Activated CD4-positive, alpha-beta T cell treated with anti-CD3 and anti-CD28 coated beads, Interleukin-10, Interleukin-2, amounts not matched to agents 100 ng/mL and 50 ng/mL, durations not matched to agents 16 hours and 8 hours (primary cell): Measurements from ENCODE around the gene FAXDC2.
"Not testable (repeated sequence)": the region's sequence is repeated elsewhere in the genome, so short reads cannot be mapped to it uniquely, and the experiment has no call there.

ENCODE experiments used
- DNase-seq: peaks from one replicate; pipeline ENCODE4 v3.0.0-alpha.2; 2020

Gene FAXDC2

DNA sequence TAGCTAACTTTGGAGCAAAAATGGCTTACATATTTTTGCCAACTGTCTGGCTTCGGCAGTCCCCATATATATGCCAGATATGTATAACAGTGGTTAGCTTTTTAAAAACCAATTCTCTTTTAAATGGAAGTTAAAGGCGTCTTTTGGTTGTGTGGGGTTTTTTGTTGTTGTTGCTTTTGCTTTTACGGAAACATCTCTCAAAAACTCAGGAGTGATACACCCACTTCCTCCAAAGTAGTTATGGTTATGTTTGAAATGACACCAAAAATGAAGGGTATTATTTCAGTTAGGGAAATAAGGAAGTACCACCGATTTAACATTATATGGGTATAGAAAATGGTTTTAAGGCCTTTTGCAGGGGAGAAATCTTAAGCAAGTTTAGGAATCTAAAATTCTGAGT is 10.4 kb upstream of the FAXDC2 start:
- no peak for DNase-seq

DNA sequence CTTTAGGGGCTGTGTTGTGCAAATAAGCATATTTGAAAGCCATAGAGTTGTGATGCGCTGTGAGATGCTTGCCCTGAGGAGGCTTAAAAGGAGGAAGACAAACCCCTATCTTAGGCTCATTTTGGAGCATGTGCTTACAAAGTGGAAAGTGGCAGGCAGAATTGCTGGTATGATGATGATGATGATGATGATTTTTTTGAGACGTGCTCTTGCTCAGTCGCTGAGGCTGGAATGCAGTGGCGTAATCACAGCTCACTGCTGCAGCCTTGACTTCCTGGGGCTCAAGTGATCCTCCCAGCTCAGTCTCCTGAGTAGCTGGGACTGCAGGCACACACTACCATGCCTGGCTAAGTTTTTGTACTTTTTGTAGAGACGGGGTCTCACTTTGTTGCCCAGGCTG is 9.7 kb upstream of the FAXDC2 start:
- DNase-seq, result peak; percentile 50

DNA sequence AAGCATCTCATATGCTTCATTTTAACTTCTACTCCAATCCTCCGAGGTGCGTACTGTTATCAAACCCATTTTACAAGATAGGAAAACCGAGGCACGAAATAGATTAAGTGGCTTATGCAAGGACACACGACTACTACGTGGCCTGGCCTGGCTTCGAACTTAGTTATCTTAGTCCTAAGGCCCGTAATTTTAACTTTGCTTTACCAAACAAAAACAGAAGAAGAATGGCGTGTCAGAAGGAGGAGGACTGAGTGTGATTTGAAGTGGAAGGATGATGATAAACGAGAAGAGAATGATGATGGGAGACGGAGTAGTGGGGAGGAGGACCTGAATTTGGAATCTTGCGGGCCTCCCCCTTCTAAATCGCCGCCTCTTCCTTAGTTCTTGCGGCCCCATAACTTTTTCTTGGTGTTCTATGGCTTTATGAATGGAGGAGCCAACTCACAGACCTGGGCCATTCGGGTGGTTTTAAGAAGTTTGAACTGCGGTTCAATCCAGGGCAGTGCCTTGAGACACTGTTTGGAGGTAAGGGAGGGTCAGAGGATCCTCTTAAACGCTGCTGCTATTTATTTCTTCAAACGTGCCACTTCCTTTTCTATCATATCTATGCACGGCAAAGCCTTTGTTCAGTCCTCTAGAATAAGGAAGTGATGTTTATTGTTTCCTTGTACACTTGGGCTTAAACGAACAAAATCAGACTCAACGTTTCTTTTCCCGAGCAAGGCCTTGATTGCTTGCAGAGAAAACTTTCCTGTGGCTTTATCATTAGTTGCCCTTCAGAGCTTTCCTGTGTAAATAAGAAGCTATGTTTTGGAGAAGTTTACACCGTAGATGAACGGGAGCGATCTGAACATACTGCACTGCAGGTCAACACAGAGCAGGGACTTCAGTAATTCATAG is 8.8 kb upstream of the FAXDC2 start:
- peak; percentile 27 for DNase-seq

DNA sequence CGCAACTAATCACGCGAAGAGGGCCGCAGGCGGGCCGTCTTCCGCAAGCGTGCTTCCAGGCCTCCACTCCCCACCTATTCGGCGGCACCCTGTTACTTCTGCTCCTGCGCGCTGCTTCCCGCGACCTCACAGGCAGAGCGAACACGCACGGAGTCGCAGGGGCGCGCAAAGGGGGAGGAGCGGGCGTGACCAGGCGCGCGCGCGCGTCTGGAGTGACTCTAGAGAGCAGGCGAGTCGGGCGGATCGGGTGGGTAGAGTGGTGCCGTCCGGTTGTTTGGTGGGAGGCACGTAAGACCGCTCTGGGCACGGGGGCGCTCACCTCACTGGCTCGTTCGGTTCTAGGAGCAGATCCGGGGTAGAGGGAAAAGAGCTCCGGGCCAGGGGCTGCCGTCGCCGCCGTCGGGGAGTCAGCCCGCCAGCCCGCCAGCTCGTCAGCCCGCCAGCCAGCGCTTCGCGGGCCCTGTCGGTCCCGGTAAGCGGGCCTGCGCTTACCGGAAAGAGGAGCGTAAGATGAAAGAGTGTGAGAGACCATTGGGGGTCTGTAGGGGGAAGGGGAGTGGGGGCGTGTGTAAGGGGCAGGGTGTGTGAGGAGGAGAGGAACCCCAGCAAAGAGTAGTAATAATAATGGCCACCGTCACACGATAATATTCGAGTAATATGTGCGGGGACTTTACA is 8.0 kb upstream of the FAXDC2 start, which contains the start of gene CNOT8:
CNOT8 (plus strand) TSS at position 331 of the 675 bp plus-strand sequence. CDS start 4,652 bp downstream, outside the sequence.
- peak; percentile 98 for DNase-seq

DNA sequence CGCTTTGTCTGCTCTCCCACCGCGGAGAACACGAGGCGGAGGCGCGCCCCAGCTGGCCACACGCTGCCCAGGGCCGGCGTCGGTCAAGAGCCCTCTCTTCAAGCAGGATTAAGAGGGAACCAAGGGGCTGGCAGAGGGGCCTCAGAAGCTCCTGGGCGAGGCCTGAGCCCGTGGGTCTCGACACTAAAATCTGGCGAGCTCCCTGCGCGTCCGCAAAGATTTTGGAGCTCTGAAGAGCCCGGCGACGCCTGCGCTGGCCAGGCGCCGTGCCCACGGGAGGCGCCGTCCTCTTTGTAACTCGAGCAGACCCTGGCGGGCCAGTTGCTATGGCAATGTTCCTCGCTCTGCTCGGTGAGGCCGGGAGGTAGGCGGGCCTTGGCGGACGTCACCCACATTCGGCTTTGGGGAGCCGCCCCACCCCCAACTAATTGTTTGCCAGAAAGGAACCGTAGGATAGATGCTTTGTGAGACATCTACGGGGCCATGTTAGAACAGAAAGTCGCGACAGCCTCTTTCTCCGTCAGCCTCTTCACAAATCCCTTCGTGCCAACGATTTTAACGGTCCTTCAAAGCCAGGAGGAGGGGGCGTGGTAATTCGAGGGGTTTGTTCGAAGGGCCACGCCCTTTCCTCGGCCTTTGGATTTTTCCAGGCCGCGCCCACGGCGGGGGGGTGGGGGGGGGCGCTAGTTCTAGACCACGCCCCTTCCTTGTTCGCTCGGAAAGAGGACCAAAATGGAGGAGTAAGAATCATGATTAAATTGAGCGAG is 7.3 kb upstream of the FAXDC2 start:
- DNase-seq, result peak; percentile 89

DNA sequence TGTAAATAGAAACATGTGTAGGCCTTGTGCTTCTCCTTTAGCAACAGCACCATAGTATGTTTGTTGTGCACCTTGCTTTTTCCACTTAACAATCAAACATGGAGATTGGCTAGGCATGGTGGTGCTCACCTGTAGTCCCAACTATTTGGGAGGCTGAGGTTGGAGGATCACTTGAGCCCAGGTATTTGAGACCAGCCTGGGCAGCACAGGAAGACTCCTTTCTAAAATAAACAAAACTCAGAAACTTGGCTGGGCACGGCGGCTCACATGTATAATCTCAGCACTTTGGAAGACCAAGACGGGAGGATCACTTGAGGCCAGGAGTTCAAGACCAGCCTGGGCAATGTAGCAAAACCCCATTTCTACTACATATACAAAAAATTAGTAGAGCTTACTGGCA is 948 bp upstream of the FAXDC2 start:
- no peak for DNase-seq

DNA sequence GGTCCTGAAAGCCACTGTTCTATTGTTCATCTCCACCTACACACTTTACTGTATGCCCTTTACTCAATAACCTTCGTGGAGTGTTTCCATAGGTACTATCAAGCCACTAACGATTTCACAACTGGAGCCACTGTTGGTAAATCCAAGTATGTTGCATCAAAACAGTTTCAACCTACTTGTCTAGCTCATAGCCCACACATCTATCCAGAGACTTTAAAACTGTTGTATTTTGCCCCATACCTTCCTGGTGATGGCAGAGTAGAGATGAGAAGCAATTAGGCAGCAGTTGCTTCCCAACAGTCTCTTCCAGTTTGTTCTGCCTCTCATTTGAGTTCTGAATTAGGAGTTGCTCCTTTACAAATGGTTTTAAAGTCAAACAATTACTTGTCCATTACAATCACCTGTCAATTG is 607 bp downstream of the FAXDC2 start:
- no peak for DNase-seq

DNA sequence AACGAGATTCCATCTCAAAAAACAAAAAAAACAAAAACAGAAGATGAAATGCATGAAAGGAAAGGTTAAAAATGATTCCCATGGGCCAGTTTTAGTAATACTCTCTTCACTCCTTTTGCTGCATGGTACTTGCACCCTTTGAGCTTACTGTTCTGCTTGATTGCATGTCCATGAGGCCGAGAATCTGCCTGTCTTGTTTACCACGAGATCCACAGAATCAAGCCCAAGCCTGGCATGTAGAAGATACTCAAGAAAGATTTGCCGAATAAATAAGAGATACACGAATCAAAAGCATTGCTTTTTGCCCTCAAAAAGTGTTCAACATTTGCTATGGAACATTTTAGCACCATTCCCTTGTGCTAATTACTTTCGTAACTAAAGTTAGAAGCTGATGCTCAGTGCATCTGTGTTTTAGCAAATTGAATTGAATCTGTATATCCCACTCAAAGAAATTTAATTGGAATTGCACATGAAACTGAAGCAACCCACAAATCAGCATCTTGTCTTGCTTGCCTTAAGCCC is 1.1 kb downstream of the FAXDC2 start:
- DNase-seq, result no peak

DNA sequence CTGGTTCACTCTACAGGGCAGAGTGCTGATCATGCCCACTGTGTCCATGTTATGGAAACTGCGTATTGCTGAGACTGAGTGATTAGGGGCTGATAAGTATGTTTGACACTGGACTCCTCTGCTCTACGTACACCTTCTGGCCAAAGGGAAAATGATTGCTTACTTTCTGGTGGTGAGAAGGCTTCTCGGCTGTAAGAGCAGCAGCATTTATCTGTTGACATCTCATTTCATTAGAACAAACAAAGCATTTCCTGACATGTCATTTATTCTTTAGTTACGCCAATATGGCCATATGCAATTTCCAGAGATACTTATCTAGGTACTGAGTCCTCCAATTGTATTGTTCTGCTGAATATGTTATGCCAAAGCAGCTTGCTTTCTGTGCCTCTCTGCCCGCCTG is 5.6 kb downstream of the FAXDC2 start:
- no peak for DNase-seq

DNA sequence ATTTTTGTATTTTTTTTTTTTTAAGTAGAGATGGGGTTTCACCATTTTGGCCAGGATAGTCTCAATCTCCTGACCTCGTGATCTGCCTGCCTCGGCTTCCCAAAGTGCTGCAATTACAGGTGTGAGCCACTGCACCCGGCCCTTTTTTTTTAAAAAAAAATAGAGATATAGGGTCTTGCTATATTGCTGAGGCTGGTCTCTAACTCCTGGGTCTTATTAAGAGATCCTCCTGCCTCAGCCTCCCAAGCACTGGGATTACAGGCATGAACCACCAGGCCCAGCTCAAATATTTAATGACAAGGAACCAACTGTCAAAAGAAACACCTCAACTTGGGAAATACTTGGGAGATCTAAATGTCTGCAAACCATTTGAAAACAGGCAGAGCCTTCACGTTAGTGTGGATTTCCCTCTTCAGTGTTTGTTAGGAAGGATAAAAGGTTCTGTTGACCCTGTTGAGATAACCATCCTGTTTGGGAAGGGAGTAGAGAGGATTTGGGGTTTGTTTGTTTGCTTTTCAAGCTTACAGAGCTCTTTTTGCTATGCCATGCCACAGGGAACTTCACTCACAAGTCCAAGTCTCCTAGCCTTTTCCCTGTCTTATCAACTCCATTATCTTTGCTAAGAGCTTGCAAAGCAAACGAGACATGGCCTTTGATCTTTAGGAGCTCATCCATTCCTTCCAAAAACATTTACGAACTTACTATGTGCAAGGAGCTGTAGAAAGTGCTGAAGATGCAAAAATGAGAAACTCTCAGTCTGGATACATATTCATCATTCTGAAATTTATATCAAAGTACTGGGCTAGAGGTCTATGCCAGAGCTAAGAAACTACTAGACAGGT is 7.5 kb downstream of the FAXDC2 start:
- DNase-seq, result no peak

DNA sequence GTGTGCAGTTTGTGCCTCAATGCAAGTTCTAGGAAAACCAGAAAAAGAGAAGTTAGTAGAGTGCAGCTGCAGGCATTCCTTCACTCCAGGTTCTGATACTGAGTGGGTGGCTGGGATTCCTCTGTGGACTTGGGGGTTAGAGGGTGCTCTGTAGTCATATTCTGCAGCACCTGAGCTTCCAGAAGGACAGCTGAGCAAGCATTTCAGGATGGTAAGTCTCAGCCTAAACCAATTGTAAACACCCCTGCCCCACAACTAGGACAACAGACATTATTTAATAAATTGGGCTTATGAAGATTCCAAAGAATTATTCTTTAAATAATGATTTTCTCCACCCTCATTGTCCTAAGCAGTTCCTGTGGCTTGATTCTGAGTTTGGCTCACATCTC is 9.1 kb downstream of the FAXDC2 start:
- DNase-seq, result no peak

DNA sequence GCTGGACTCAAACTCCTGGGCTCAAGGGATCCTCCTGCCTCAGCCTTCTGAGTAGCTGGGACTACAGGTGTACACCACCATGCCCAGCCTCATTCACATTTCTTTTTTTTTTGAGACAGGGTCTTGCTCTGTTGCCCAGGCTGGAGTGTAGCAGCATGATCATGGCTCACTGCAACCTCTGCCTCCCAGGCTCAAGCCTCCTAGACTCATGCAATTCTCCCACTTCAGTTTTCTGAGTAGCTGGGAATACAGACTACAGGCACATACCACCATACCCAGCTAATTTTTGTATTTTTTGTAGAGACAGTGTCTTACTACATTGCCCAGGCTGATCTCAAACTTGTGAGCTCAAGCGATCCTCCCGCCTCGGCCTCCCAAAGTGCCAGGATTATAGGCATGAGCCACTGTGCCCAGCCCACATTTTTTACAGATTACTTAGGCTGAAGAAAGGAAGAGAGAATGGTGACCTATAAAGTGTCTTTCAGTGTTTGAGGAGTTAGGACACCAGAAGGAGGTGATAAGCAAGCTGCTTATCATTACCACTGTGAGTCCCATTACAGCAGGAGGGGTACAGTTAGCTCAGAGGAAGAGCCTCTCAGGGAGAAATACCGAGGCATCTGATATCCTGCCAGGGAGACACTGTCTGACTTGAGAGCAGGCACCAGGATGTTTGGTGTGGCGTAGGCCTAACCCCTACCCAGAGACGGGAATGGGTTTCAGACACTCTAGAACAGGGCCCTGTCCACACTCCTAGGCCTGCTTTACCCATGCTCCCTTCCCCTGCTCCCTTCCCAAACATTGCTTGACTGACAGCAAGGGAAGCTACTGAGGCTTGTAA is 9.7 kb downstream of the FAXDC2 start:
- DNase-seq, result no peak

DNA sequence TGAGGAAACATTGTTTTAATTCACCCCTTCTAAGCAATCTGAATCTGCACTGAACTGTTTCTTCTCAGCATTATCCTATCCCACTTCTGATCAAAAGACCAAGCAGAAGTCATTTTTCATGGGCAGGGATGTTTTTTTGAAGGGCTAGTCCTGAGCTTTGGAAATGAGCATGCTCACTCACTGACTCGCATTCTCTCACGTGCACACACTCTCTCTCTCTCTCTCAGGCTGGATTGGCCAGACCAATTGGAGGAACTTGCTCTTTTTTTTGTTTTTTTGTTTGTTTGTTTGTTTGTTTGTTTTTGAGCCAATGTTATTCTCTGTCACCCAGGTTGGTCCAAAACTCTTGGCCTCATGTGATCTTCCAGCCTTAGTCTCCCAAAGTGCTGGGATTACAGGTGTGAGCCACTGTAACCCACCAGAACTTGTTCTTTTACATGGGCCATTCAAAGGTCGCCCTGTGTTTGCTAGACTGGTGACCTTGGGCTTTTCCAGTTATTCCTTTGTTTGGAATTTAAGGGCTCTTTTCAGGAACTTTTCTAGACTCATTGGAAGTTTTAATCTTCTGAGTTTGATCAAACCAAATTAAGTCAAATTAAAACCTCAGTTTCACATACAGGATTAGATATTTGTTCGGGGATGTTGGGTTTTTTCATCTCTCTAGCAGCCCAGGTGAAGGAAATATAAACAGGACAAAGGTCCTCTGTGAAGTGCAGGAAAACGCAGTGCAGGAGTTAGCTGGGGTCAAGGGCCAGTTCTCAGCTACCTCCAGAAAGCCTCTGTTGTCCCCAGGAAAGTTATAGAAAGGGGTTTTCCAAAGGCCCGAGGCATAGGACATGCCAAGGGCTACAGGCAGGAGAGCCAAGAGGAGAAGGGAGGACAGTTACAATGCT is 13.1 kb downstream of the FAXDC2 start:
- no peak for DNase-seq

DNA sequence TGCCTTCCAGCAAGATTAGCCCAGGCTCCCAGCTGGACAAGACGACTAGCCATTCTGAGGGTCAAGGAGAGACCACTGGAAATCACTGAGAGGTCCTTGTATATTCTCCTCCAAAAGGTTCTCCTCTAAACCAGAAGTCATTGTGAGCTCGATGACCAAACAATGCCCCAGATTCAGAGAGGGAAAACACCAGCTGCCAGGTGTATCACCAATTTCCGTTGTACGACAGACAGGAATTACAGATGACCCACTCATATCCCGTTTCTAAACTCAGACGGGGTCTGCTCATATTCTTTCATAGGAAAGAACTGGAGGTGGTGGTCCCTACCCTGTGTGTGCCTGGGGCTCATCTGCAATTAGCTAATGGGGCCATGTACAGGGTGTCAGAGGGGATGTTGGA is 14.2 kb downstream of the FAXDC2 start:
- DNase-seq, result no peak

DNA sequence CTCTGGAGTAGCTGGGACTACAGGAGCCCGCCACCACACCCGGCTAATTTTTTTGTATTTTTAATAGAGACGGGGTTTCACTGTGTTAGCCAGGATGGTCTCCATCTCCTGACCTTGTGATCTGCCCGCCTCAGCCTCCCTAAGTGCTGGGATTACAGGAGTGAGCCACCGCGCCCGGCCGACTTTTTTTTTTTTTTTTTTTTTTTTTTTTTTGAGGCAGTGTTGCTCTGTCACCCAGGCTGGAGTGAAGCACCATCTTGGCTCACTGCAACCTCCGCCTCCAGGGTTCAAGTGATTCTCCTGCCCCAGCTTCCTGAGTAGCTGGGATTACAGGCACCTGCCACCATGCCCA is 14.7 kb downstream of the FAXDC2 start:
- not testable (repeated sequence) for DNase-seq

DNA sequence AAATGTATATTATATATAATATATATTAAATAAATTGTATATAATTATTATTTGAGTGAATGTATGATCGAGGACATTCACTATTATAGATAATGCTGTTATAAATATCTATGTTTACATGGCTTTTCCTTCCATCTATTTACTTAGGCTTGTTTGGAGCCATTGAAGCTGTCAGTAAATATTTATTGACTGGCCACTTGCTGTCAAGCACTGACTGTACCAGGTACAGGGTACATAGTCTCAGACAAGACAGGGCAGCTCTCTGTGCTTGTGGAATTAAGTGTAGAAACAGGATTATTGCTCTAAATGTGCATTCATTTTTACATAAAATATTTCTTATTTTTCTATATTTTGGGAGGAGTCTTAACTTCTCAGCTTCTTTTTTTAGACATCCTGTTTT is 16.4 kb downstream of the FAXDC2 start:
- DNase-seq, result no peak

DNA sequence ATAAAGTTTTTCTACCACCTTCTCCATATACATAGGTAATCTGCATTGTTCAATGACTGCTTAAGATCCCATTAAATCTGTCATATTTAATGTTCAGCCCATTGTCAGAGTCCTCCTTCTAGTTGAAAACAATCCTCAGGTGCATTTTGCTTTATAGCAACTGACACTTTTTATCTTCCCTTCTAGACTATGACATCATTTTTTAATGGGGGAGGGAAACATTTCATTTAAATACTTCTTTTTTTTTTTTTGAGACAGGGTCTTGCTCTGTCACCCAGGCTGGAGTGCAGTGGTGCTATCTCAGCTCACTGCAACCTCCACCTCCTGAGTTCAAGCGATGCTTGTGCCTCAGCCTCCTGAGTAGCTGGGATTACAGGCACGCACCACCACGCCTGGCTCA is 17.6 kb downstream of the FAXDC2 start:
- DNase-seq, result not testable (repeated sequence)

DNA sequence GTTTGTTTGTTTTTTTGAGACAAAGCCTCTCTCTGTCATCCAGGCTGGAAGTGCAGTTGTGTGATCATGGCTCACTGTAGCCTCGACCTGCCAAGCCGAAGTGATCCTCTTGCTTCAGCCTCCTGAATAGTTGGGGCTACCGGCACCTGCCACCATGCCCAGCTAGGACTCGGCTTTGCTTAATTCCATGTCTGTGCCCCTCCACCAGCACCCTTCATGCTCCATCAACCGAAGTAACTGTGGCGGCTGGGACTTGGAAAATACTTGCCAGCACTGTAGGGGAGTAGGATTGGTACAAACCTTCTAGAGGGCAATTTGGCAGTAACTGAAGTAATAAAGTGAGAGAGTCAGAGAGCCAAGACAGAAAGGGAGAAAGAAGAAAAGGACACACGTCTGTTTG is 19.0 kb downstream of the FAXDC2 start:
- no peak for DNase-seq

DNA sequence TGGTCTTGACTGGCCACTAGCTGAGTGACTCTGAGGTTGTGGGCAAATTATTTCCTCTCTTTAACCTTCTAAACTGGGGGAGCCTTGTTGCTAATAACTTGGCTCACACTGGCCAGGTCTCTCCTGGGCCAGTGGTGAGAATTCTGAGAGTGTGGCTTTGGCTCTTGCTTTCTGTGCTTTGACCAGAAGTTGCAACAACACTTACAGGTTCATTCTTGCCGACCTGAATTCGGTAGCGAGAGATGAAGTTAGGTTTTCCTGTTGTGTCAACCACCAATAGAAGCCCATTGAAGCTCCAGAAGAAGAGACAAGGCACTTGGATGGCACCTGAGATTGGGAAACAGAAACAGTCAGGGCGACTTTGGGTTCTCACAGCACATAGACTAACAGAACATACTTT is 19.8 kb downstream of the FAXDC2 start:
- no peak for DNase-seq

DNA sequence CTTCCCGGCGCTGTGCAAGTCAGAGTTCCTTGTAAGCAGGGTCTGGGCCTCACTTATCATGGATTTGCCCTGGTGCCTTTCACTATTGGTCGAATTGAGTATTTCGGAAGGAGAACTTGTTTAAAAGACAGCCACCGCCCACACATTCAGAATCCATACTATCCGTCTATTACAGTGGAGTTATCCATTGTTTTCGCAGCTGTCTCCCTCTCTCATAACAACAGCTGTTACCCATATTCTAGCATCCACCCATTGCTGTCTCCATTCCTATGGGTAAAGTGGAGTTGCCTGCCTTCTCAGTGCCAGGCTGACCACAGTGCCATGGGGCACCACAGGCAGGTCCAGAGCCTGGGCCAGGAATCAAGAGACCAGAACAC is 20.2 kb downstream of the FAXDC2 start:
- no peak for DNase-seq
